GM21360 (cell line): ENCODE data around the gene ADAMTS2.

Experiments used
- ATAC-seq: cut with Tn5 transposase; IDR thresholded peaks from one replicate; pipeline ENCODE4 v1.9.1; 2021; ENCODE audit warnings: mild to moderate bottlenecking, moderate library complexity; ENCODE audit not compliant: unreplicated experiment

ADAMTS2 gene

DNA sequence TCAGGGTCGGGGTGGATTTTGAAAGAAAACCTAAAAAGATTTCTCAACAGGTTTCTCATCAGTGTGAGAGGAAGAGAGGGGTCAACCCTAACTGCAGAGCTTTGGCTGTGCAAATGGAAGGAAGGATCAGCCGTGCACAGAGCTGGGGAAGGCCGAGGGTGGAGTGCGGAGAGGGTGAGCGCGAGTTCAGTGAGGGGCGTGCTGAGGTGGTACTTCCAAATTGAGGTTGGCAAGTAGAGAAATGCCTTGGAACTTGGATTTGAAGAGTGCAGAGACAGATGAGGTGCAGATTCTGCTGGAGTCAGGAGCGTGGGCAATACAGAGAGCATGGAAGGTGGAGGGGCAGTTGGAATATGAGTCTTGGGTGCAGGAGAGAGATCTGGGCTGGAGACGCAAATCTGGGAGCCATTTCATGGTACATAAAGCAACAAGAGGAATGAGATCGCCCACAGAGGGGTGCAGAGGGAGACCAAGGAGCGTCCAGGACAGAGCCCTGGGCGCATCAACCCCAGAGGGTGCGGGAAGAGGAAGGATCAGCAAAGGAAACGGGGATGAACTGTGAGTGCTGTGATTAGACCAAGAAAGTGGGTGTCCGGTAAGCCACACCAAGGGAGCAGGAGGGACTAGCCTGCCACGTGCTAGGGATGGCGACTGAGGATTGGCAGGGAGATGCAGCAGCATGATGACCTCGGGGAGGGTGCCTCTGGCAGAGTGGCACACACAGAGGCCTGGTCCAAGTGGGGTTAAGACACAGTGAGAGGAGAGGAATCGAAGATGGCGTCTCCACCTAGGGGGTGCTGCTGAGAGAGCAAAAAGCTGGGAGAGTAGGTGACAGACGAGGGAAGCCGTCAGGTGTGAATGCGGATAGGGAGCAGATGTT, 105.8 kb downstream of the ADAMTS2 start:
- ATAC-seq: no peak

DNA sequence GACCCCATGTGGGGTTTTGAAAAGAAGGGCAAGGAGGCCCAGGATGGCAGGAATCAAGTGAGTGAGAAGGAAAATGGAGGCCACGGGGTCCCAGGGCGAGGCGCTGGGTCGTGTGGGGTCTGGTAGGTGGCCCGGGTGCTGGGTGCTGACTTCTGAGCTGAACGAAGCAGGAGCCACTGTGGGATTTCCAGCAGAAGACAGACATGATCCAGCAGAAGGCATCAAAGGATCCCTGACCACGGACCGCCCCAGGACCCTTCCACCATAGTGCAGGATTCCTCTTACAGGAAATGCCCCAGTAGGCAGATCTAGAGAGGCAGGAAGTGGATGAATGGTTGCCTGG, 106.7 kb downstream of the ADAMTS2 start:
- ATAC-seq: no peak

DNA sequence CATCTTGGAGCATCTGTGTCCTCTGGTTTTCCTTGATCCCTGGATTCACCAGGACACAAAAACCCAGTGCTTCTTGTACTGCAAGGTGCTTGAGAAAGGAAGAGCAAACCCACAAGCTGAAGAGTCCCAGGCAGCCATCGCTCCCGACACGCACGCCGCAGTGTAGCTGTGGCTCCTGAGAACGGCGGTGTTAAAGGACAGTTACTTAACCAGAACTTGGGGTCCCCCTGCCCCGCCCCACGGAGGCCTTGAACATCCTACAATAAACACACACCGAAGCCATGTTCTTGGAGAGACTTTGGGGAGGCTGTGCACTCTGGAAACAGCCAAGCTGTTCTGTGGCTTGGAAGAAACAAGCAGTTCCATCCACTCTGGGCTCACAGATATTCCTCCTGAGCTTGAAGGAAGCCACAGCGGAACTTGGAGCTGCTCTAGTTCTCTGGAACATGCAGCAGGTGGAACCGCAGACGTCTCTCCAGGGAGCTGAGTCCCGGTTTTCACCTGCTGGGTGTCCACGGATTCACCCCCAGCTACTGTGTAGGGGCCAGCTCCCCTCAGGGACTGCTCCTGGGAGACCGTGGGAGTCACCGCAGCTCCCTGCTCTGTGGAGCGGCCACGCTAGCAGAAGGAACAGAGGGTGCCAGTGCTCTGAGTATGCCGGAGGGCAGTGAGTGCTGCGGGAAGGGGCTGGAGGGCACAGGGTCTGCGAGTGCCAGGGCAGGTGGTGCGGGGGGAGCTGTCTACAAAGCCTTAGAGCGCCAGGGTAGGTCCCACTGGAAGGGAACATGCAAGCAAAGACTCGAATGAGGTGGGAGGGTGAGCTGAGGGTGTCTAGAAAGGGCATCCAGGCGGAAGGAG, 107.3 kb downstream of the ADAMTS2 start:
- no peak for ATAC-seq

DNA sequence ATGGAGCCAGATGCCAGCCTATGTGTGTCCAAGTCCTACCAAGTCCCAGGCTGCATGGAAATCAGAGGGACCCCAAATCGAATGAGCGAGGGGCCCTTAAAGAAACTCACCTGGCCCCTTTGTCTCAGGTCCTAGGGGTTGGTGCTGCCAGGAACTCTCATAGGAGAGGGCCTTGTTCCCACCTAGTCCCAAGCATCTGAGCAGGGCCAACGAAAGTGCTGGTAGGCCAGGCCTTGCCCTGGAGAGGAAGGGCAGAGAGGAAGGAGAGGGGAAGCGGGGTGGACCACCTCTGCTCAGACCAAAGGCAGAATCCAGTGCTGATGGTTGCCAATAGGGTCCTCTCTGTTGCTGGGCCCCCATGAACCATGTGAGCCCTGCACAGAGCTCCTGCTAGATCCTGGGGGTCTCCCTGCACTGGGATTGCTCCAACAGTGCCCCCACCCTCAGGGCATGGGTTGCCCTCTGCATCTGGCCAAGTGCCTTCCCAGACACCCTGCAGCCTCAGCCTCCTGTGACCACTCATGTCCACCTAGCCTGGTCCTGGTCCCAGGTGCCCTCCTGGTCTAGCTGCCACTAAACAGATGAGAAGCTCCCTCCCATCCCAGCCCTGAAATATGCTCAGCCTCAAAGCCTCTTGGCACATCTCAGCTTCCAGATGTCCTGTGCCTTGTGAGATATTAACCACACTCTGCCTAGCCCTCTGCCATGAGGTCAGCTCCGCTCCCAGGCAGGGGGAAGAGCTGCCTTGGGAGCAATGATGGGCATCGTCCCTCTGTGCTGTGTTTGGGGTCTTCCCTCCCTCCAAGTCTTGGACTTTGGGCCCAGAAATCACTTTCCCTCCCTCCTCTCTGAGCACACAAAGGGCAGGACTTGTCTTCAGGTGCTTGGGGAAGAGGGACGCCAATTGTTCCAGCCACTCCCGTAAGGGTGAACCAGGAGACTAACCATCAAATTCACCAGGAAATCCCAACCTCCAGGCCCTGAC, 109.6 kb downstream of the ADAMTS2 start:
- ATAC-seq: no peak

DNA sequence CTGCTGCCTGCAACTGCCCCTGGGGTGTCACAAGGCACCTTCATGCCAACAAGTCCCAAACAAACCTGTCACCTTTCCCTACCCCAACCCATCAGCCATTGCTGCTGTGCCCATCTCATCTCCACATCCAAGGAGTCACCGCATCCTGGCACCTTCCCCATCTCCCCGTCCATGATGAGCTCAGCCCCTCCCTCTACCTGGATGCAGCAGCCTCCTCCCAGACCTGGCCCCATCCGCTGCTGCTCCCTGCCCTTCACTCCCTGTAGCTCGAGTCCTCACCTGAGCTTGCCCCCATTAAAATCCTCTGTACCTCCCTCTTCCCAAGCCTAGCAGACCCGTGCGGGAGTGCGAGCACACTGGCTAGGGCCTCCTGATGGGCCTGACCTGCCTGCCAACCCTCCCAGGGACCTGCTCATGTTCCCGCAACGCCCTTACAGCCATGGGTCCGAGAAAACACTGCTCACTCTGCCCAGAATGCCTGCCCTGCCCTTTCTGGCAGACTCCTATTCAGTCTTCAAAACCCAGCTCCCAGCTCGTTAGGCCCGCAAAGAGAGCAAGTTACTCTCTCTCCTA, 110.6 kb downstream of the ADAMTS2 start:
- no peak for ATAC-seq

DNA sequence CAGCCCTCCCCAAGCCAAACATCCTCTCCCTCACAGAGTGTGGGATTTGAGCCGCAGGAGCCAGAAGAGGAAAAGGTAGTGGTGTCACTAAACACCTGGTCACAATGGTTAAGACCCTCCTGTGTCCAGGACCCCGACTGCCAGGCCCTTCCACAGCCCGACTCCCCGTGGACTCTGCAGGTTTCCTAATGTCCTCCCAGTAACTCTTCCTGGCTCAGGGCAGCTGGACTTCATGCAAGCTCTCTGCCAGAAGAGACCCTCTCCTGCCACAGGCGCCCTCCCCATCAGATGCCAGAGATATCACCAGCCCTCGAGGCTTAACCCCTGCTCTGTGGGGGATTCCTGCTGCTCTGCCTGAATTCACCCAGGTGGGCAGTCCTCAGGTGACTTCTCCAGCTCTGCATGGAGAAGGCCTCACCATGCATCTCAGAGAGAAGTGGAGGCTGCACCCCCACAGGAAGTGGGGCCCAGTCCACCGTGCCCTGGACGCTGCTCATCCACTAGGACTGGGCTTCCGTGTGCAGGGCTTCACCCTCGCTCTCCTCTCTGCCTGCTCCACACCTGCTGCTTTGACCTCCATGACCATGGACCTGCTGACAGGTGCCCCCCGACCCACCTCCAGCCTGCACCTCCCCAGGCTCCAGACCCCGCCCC, 111.2 kb downstream of the ADAMTS2 start:
- no peak for ATAC-seq

DNA sequence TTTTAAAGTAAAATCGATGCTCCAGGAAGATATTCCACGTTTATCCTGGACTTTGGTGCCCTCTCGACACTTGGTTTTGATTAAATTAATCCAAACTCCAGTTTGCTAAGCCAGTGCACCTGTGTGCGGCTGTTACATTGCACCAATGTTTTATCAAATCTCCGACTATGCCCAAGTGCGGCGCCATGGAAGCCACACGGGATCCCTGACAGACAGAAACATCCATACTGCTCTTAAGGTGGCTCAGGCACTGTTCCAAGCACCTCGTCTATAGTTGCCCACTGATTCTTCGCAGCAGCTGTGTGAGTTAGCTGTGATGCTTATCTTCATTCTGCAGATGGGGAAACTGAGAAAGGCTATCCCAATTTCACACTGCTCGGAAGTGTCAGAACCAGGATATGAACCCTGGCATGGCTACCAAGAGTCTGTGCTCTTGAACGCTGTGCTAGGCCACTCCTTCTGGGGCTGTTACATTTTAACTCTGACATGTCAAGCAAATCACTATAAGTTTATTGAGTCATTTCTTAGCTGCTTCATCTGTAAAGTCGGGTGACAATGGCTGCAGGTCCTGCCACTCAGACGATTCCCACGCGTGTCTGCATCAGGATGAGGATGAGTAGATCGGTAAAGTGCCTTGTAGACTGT, 113.0 kb downstream of the ADAMTS2 start:
- no peak for ATAC-seq

DNA sequence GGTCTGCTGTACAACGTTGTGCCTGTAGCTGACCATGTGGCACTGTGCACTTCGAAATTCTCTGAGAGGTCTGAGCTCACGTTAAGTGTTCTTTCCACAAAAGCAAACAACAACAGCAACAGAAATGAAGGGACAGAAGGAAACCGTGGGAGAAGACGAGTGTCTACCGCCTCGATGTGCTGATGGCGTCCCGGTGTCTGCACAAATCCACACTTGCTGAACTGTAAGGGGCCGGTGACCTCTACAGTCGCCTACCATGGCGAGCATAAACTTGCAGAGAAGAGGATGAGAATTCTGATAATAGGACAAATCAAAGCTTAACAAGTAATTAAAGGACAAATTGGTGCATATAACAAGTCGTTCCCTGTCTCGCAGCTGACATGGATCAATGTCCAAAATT, 114.0 kb downstream of the ADAMTS2 start:
- no peak for ATAC-seq

DNA sequence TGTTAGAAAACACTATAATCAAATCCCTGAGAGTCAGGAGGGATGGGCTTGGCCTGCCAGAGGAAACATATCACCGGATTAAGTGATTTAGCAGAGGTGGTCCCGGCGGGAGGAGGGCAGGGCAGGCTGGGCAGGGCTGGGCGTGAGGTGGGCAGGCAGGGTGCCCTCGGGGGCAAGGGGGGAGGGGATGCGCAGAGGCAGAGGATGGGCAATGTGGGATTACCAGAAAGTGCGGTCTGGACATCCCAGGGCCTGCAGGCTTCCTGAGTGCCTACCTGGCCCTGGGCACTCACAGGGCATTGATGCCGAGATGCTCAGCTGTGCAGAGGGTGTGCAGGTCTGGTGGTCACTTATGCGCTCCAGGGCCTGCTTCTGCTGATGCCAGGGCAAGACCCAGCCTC, 115.2 kb downstream of the ADAMTS2 start:
- no peak for ATAC-seq

DNA sequence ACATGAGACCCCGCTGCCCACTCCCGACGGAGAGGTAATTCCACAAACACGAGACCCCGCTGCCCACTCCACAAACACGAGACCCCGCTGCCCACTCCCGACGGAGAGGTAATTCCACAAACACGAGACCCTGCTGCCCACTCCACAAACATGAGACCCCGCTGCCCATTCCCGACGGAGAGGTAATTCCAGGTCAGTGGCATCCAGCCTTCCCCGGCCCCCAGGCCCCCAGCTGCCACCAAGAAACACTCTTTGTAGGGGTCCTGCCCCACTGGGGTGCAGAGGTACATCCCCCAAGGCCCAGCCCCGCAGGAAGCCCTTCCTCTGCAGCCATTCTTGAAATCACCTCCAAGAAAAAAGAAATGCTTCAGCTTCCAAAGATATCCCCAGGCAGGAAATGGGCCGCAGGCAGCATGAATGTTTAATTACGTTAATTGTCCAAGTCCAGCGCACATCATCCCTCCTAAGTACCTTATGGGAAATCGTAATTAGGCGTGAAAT, 115.9 kb downstream of the ADAMTS2 start:
- no peak for ATAC-seq

DNA sequence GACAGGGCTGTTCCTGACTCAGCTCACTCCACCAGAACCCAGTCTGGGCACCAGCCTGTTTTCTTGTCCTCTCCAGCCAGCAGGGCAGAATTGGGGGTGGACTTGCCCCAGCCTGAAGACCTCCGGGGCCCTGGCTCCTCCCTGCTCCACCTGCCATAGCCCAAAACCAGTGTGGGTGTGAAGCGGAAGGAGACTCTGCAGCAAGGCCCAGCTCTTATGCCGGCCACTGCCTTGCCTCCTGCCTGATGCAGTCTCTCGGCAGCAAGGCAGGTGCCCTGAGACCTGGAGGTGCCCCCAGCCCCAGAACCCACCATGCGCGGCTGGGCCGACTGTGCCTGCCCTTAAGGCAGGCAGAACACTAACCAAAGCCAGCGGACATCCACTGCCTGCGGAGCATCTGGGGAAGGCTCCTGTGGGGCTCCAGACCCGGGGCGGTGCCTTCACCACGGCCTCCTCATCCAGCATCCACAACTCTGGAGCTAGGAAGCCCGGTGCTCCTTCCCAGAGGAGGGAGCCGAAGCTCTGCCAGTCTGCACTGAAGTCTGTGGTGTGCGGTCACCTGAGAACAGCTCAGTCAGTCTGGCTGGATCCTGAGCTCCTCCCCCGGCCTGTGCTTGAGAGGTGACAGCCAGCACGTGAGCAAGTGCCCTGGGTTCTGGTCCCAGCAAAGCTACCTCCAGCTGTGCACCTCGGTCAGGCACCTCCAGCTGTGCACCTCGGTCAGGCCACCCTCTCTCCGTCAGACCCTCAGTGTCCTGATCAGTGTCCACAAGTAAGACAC, 116.7 kb downstream of the ADAMTS2 start:
- ATAC-seq: no peak

DNA sequence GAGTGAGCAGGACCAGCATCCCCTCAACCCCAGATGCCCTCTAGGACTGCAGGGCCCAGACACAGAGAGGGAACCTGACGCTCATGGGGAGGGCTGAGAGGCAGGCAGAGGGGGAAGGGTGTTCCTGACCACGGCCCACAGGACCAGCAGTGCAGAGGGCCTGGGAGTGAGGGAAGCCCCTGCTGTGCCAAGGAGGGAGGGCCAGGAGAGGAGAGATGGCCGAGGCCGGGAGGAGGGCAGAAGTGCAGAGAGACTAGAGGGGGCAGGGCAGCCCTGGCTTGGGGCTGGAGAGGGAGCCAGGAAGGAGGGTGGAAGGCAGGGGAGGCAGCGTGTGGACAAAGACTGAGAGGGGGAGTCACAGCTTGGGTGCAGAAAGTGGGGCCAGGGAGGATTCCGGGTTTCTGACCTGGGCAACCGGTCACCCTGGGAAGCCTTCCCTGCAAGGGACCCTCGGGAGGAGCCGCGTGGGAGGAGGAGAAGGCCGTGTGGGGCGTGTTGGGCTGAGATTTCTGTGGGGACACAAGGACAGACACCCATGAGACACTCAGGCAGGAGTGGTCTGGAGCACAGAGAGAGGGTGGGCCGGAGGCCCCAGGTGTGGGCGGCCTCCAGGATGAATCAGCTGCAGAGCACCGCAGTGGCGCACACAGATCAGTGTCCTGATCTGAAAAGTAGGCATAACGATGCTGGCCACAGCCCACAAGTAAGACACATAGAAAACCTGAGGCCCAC, 117.5 kb downstream of the ADAMTS2 start:
- no peak for ATAC-seq

DNA sequence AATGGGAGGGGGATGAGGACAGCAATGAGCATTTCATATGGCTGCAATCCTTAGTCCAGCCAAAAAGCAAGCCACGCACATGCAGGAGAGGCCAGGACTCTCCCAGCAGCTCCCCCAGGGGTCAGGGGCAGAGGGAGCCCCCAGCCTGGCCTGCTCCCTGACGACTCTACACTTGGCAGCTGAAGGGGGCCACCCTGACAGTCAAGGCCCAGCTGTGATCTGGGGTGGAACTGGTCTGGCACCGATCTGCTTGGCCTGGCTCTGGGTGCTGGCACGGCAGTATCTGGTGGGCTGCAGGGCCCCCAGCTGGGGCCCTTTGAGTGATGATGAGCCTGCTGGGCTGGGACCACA, 118.1 kb downstream of the ADAMTS2 start:
- no peak for ATAC-seq

DNA sequence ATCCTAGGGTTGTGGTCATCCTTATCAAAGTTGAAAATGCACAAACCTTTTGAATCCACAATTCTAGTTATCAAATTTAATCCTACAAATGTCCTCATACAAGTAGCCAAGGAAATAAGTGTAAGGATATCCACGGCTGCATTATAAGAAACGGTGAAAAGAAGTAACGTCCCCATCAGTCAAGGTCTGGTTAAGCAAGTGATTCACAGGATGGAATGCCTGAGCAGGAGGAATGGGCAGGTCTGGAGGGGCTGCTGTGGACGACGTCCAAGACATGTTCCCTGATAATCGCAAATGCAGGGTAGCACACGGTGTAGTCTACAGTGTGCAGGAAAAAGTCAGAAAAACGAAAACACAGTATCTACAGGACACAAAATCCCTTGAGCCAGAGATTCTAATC, 118.6 kb downstream of the ADAMTS2 start:
- ATAC-seq: no peak

DNA sequence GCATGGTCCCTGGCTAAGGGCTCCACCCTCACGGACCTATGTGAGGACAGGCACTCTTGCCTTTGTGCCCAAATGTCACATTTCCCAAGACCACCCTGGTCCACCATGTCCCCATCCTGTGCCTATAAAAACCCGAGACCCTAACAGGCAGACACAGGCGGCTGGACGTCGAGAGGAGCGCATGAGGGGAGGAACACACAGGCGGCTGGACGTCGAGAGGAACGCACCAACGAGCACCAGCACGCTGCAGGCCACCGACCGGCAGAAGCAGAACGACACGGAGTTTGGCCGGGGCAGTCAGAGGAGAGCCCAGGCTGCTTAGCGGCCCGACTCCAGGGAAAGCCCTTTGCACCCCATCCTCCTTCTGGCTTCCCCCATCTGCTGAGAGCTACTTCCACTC, 119.9 kb downstream of the ADAMTS2 start:
- ATAC-seq: no peak

DNA sequence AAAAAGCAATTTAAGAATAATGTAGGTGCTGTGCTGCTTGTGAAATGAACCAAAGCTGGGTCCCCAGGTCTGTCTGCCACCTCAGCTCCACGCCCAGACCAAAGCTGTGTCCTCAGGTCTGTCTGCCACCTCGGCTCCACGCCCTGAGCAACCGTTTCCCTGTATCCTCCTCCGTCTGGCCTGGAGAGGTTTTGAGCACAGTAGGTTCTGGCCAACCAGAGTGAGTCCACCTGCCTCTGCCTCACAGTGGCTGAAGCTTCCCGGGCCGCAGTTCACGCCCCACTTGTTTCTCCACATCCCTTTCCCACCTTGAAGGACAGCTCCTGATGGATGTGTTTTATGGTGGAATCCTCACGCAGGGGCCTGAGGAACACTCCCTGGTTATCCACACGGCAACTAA, 120.5 kb downstream of the ADAMTS2 start:
- ATAC-seq: no peak

DNA sequence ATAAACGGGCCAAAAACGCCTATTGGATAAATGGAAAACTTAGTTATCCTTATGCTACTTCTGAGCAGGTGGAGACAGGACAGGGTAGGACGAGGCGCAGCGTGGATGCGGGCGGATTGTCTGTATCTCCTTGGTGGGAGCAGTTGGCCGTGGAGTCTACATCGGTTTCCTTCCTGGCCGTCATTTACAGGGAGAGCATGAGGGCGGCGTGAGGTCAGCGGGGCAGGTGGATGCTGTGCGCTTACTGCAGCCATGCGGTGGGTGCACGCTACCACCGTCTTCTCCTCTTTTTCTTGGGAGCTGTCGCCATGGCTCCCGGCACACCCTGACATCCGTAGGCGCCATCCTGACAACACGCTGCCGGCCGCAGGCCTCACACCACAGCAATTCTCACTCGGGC, 121.3 kb downstream of the ADAMTS2 start:
- ATAC-seq: no peak

DNA sequence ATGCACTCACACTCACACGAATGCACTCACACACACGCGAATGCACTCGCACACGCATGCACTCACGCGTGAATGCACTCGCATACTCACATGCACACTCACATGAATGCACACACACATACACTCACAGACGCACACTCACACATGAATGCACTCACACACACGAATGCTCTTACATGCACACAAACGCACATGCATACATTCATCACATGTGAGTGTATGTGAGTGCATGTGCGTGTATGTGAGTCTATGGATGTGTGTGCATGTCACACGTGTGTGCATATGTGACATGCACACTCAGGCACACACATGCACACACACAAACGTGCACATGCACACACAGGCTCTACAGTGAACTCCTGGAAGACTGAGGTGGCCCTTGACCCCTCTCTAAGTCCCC, 121.7 kb downstream of the ADAMTS2 start:
- ATAC-seq: no peak
